ENCODE results near the gene SYNGR2.
A peak's percentile ranks its signal among the peaks of the same experiment; 100 is the strongest.

The SYNGR2 gene

GRCh38 chr17:78128551-78129350 is 39.6 kb upstream of the SYNGR2 start, which contains the start of gene TMC6:
Gene TMC6 (minus strand): TSS chr17:78128755. CDS start chr17:78126832, 1,923 bp downstream.
- Histone ChIP-seq H3K4me3 (ENCODE audit: low read depth, low read length) (peak within 1 kb of the TSS; percentile 94), H3K27ac (peak within 1 kb of the TSS; percentile 50), H3K27me3 (ENCODE audit: insufficient read depth, low read depth, severe bottlenecking) (peaks cover 2% of the 10 kb centered on the region), H3K9me3 (ENCODE audit: severe bottlenecking) (no peaks in the 10 kb centered on the region), H3K36me3 (no peaks in the 10 kb centered on the region)
- no peak for TF ChIP-seq CTCF (IDR thresholded peaks at IDR 0.05; ENCODE audit: low read depth, low read length)
- DNase-seq = peak; percentile 80

GRCh38 chr17:78129351-78130089 is 38.9 kb upstream of the SYNGR2 start:
- H3K9me3 ChIP-seq (ENCODE audit: severe bottlenecking) = no peaks in the 10 kb centered on the region
- no peak overlapping the region for H3K27ac ChIP-seq
- peaks cover 2% of the 10 kb centered on the region for H3K27me3 ChIP-seq (ENCODE audit: insufficient read depth, low read depth, severe bottlenecking)
- no peak for TF ChIP-seq CTCF (IDR thresholded peaks at IDR 0.05; ENCODE audit: low read depth, low read length)
- no peaks in the 10 kb centered on the region for H3K36me3 ChIP-seq
- DNase-seq = no peak
- peak overlapping the region; percentile 94 for H3K4me3 ChIP-seq (ENCODE audit: low read depth, low read length)

- Histone ChIP-seq H3K27me3 (ENCODE audit: insufficient read depth, low read depth, severe bottlenecking) (peaks cover 2% of the 10 kb centered on the region), H3K4me3 (ENCODE audit: low read depth, low read length) (no peak overlapping the region), H3K27ac (no peak overlapping the region)
These were observed 38.3 kb upstream of the SYNGR2 start for GRCh38 chr17:78130090-78130436.

GRCh38 chr17:78130437-78131101 is 37.8 kb upstream of the SYNGR2 start, which contains the start of gene TMC8:
Gene TMC8 (plus strand): TSS chr17:78130771. CDS start chr17:78131589, 818 bp downstream.
- no peak for DNase-seq
- no peaks in the 10 kb centered on the region for H3K36me3 ChIP-seq
- H3K27me3 ChIP-seq (ENCODE audit: insufficient read depth, low read depth, severe bottlenecking) = peaks cover 2% of the 10 kb centered on the region
- H3K9me3 ChIP-seq (ENCODE audit: severe bottlenecking) = no peaks in the 10 kb centered on the region
- no peak within 1 kb of the TSS for H3K4me3 ChIP-seq (ENCODE audit: low read depth, low read length)
- no peak for TF ChIP-seq CTCF (IDR thresholded peaks at IDR 0.05; ENCODE audit: low read depth, low read length)
- no peak within 1 kb of the TSS for H3K27ac ChIP-seq

More at GRCh38 chr17:78130090-78130436, 38.3 kb upstream of the SYNGR2 start:
- no peak for DNase-seq
- H3K9me3 ChIP-seq (ENCODE audit: severe bottlenecking) = no peaks in the 10 kb centered on the region
- no peaks in the 10 kb centered on the region for H3K36me3 ChIP-seq
- no peak for TF ChIP-seq CTCF (IDR thresholded peaks at IDR 0.05; ENCODE audit: low read depth, low read length)

GRCh38 chr17:78131172-78132083 is 37.0 kb upstream of the SYNGR2 start:
- H3K27me3 ChIP-seq (ENCODE audit: insufficient read depth, low read depth, severe bottlenecking) = peaks cover 2% of the 10 kb centered on the region
- TF ChIP-seq CTCF (IDR thresholded peaks at IDR 0.05; ENCODE audit: low read depth, low read length) = no peak
- H3K4me3 ChIP-seq (ENCODE audit: low read depth, low read length) = no peak overlapping the region
- H3K36me3 ChIP-seq = no peaks in the 10 kb centered on the region
- no peak overlapping the region for H3K27ac ChIP-seq
- no peak for DNase-seq
- no peaks in the 10 kb centered on the region for H3K9me3 ChIP-seq (ENCODE audit: severe bottlenecking)
